ENCODE data around the gene PFKP.

PFKP gene

GRCh38 chr10:3100856-3101640 lies 33.7 kb downstream of the PFKP start:
- H3K36me3 ChIP-seq (ENCODE audit: control insufficient read depth, insufficient read depth, low read length): no peaks in the 10 kb centered on the region
- H3K4me1 ChIP-seq: no peaks in the 10 kb centered on the region
- H3K4me2 ChIP-seq (ENCODE audit: low read length): no peak overlapping the region
- H3K9me3 ChIP-seq (ENCODE audit: control insufficient read depth, low read length): no peaks in the 10 kb centered on the region
- H2AFZ ChIP-seq: no peak overlapping the region
- no peak overlapping the region for H3K9ac ChIP-seq
- H3K4me3 ChIP-seq (ENCODE audit: low read depth, low read length): no peak overlapping the region
- no peak overlapping the region for H3K27ac ChIP-seq
- H3K27me3 ChIP-seq (ENCODE audit: control insufficient read depth, insufficient read depth, low read length): no peaks in the 10 kb centered on the region
- no peak for TF ChIP-seq CTCF (IDR thresholded peaks at IDR 0.05)
- no peaks in the 10 kb centered on the region for H3K79me2 ChIP-seq

GRCh38 chr10:3102720-3103427 lies 35.5 kb downstream of the PFKP start:
- TF ChIP-seq CTCF (IDR thresholded peaks at IDR 0.05): no peak
- no peak overlapping the region for H2AFZ ChIP-seq
- no peaks in the 10 kb centered on the region for H3K27me3 ChIP-seq (ENCODE audit: control insufficient read depth, insufficient read depth, low read length)
- no peaks in the 10 kb centered on the region for H3K4me1 ChIP-seq
- H3K79me2 ChIP-seq: no peaks in the 10 kb centered on the region
- no peak overlapping the region for H3K4me2 ChIP-seq (ENCODE audit: low read length)
- H3K9me3 ChIP-seq (ENCODE audit: control insufficient read depth, low read length): no peaks in the 10 kb centered on the region
- no peak overlapping the region for H3K9ac ChIP-seq
- H3K27ac ChIP-seq: no peak overlapping the region
- H3K4me3 ChIP-seq (ENCODE audit: low read depth, low read length): no peak overlapping the region
- no peaks in the 10 kb centered on the region for H3K36me3 ChIP-seq (ENCODE audit: control insufficient read depth, insufficient read depth, low read length)

- Histone ChIP-seq H3K27ac (no peak overlapping the region), H2AFZ (no peak overlapping the region), H3K36me3 (ENCODE audit: control insufficient read depth, insufficient read depth, low read length) (no peaks in the 10 kb centered on the region), H3K4me1 (no peaks in the 10 kb centered on the region), H3K9ac (no peak overlapping the region), H3K79me2 (no peaks in the 10 kb centered on the region), H3K4me3 (ENCODE audit: low read depth, low read length) (no peak overlapping the region), H3K4me2 (ENCODE audit: low read length) (no peak overlapping the region), H3K27me3 (ENCODE audit: control insufficient read depth, insufficient read depth, low read length) (no peaks in the 10 kb centered on the region), H3K9me3 (ENCODE audit: control insufficient read depth, low read length) (no peaks in the 10 kb centered on the region)
- no peak for TF ChIP-seq CTCF (IDR thresholded peaks at IDR 0.05)
Observed at GRCh38 chr10:3103646-3104045, 36.3 kb downstream of the PFKP start.

DNA sequence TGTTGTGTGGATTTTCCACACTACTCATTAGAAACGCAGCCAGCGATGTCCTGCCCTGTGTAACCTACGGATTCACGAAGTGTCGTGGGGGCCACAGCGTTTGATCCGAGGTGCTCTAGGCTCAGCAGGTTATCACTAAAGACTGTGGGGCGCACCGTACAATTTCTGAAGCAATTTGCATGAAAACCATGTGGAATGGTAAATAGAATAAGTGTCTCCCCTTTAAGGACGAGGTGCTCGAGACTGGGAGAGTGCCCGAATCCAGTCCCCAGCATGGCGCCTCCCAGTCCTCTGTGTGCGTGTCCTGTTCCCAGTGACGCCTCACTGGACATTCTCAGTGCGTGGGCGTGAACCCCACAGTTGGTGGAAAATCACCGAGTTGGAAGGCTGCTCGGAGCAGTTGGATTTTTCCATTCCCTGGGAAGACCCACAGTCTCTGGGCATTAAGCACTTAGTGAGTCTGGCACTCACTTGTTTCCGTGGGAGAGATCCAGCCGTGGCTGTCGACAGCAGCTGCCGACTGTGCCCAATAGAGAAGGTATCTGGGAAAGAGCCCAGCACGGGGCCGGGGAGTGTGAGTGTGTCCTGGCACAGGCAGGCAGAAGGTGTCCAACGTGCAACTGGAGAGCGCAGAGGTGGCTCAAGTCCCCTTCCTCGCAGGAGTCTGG lies 37.0 kb downstream of the PFKP start:
- TF ChIP-seq CTCF (IDR thresholded peaks at IDR 0.05): no peak
- Histone ChIP-seq H3K9ac (no peak overlapping the region), H3K27me3 (ENCODE audit: control insufficient read depth, insufficient read depth, low read length) (no peaks in the 10 kb centered on the region), H2AFZ (no peak overlapping the region), H3K4me1 (no peaks in the 10 kb centered on the region), H3K27ac (no peak overlapping the region), H3K36me3 (ENCODE audit: control insufficient read depth, insufficient read depth, low read length) (no peaks in the 10 kb centered on the region), H3K4me3 (ENCODE audit: low read depth, low read length) (no peak overlapping the region), H3K79me2 (no peaks in the 10 kb centered on the region), H3K9me3 (ENCODE audit: control insufficient read depth, low read length) (no peaks in the 10 kb centered on the region), H3K4me2 (ENCODE audit: low read length) (no peak overlapping the region)
